H9 (cell line): ENCODE data around the gene SLC13A1. TPM values are rescaled to one million over a fixed set of nuclear protein-coding genes. Genes with fewer than 3 reads are reported as not detected.

ENCODE experiments used
- DNase-seq: peaks from one replicate; pipeline ENCODE4 v3.0.0-alpha.2; 2017
- H2AFZ ChIP-seq: one replicate; pipeline ENCODE4 v1.6.1; 2013; ENCODE audit warnings: mild to moderate bottlenecking, low read length, control low read depth, moderate library complexity
- H2AK5ac ChIP-seq: 2 replicates; pipeline ENCODE4 v1.6.1; 2013; ENCODE audit warnings: low read length, control low read depth, mixed read lengths; ENCODE audit not compliant: insufficient read length
- H2BK120ac ChIP-seq: one replicate; pipeline ENCODE4 v1.6.1; 2013; ENCODE audit warnings: low read depth, mild to moderate bottlenecking, low read length, control low read depth, inconsistent platforms; ENCODE audit not compliant: poor library complexity, severe bottlenecking
- H2BK12ac ChIP-seq: 2 replicates; pipeline ENCODE4 v1.6.1; 2013; ENCODE audit warnings: low read length, control low read depth, mixed read lengths, low read depth; ENCODE audit not compliant: insufficient read length
- H2BK15ac ChIP-seq: 2 replicates; pipeline ENCODE4 v1.6.1; 2013; ENCODE audit warnings: low read depth, low read length, control low read depth
- H2BK20ac ChIP-seq: one replicate; pipeline ENCODE4 v1.6.1; 2013; ENCODE audit warnings: low read depth, mild to moderate bottlenecking, low read length, control low read depth, inconsistent platforms; ENCODE audit not compliant: poor library complexity, severe bottlenecking
- H2BK5ac ChIP-seq: 2 replicates; pipeline ENCODE4 v1.6.1; 2013; ENCODE audit warnings: low read length, control low read depth, mixed read lengths; ENCODE audit not compliant: insufficient read length
- H3K14ac ChIP-seq: 2 replicates; pipeline ENCODE4 v1.6.1; 2013; ENCODE audit warnings: low read length, control low read depth; ENCODE audit not compliant: insufficient read depth
- H3K18ac ChIP-seq: 2 replicates; pipeline ENCODE4 v1.6.1; 2013; ENCODE audit warnings: low read depth, mild to moderate bottlenecking, mixed read lengths, low read length, control low read depth; ENCODE audit not compliant: insufficient read length
- H3K23ac ChIP-seq: 2 replicates; pipeline ENCODE4 v1.6.1; 2013; ENCODE audit warnings: low read length, control low read depth, mixed read lengths, low read depth; ENCODE audit not compliant: insufficient read length
- H3K23me2 ChIP-seq: 2 replicates; pipeline ENCODE4 v1.6.1; 2013; ENCODE audit warnings: low read depth, mild to moderate bottlenecking, mixed read lengths, low read length, control low read depth; ENCODE audit not compliant: insufficient read length, poor library complexity, severe bottlenecking
- H3K27ac ChIP-seq: 2 replicates; pipeline ENCODE4 v1.5.1; 2013; ENCODE audit warnings: low read length, control low read depth, mixed read lengths, low read depth; ENCODE audit not compliant: insufficient read length
- H3K27me3 ChIP-seq: 2 replicates; pipeline ENCODE4 v1.6.1; 2013; ENCODE audit warnings: low read length, control low read depth, inconsistent platforms; ENCODE audit not compliant: insufficient read depth
- H3K4ac ChIP-seq: 2 replicates; pipeline ENCODE4 v1.6.1; 2013; ENCODE audit warnings: low read depth, mild to moderate bottlenecking, control low read depth, inconsistent platforms, low read length, moderate library complexity
- H3K4me1 ChIP-seq: 2 replicates; pipeline ENCODE4 v1.6.1; 2013; ENCODE audit warnings: low read length, control low read depth, inconsistent platforms; ENCODE audit not compliant: insufficient read depth
- H3K4me2 ChIP-seq: 2 replicates; pipeline ENCODE4 v1.6.1; 2013; ENCODE audit warnings: low read length, control low read depth, mixed read lengths; ENCODE audit not compliant: insufficient read length, insufficient read depth
- H3K56ac ChIP-seq: 2 replicates; pipeline ENCODE4 v1.6.1; 2013; ENCODE audit warnings: low read depth, mild to moderate bottlenecking, mixed read lengths, low read length, control low read depth; ENCODE audit not compliant: insufficient read length
- H3K79me1 ChIP-seq: 2 replicates; pipeline ENCODE4 v1.6.1; 2013; ENCODE audit warnings: low read depth, mild to moderate bottlenecking, moderate library complexity, low read length, control low read depth, inconsistent platforms; ENCODE audit not compliant: insufficient read depth, poor library complexity, severe bottlenecking
- H3K79me2 ChIP-seq: 2 replicates; pipeline ENCODE4 v1.6.1; 2013; ENCODE audit warnings: low read length, control low read depth, inconsistent platforms; ENCODE audit not compliant: insufficient read depth
- H3K9ac ChIP-seq: 2 replicates; pipeline ENCODE4 v1.6.1; 2013; ENCODE audit warnings: low read length, control low read depth, mixed read lengths; ENCODE audit not compliant: insufficient read length; ENCODE audit errors: extremely low read depth
- H3K9me3 ChIP-seq: one replicate; pipeline ENCODE4 v1.6.1; 2013; ENCODE audit warnings: low read depth, low read length, inconsistent platforms; ENCODE audit not compliant: control insufficient read depth
- H3T11ph ChIP-seq: one replicate; pipeline ENCODE4 v1.6.1; 2013; ENCODE audit warnings: mild to moderate bottlenecking, low read length, control low read depth, inconsistent platforms
- H4K20me1 ChIP-seq: one replicate; pipeline ENCODE4 v1.6.1; 2013; ENCODE audit not compliant: control insufficient read depth, insufficient read length, insufficient read depth
- H4K5ac ChIP-seq: 2 replicates; pipeline ENCODE4 v1.6.1; 2013; ENCODE audit warnings: low read depth, mild to moderate bottlenecking, mixed read lengths, low read length, control low read depth; ENCODE audit not compliant: insufficient read length
- H4K8ac ChIP-seq: replicated peaks from 2 replicates; pipeline ENCODE4 v1.6.1; 2013; ENCODE audit warnings: low read length, control low read depth, mixed read lengths, low read depth; ENCODE audit not compliant: insufficient read length
- H4K91ac ChIP-seq: 2 replicates; pipeline ENCODE4 v1.6.1; 2013; ENCODE audit warnings: low read depth, mild to moderate bottlenecking, moderate library complexity, mixed read lengths, low read length, control low read depth; ENCODE audit not compliant: insufficient read length
- H3K27ac Mint-ChIP-seq, 3 experiments: 2 replicates in 2 of 3; 3 replicates in 1 of 3; pipeline ENCODE4 v1.8.0; 2020 to 2021; ENCODE audit warnings: mixed read lengths in 3 of 3, mild to moderate bottlenecking in 1 of 3, moderate library complexity in 1 of 3
- H3K27me3 Mint-ChIP-seq: 2 replicates; pipeline ENCODE4 v1.8.0; 2021; ENCODE audit warnings: low read depth, mild to moderate bottlenecking, moderate library complexity, mixed read lengths
- H3K36me3 Mint-ChIP-seq, 3 experiments: 2 replicates in 2 of 3; 3 replicates in 1 of 3; pipeline ENCODE4 v1.8.0; 2020 to 2021; ENCODE audit warnings: low read depth in 3 of 3, mixed read lengths in 3 of 3; ENCODE audit not compliant: insufficient read depth in 1 of 3
- H3K4me1 Mint-ChIP-seq, 2 experiments: 2 replicates each; pipeline ENCODE4 v1.8.0; 2020; ENCODE audit warnings: mixed read lengths in 2 of 2
- H3K4me3 Mint-ChIP-seq, 2 experiments: 2 replicates in 1 of 2; 3 replicates in 1 of 2; pipeline ENCODE4 v1.8.0; 2020 to 2021; ENCODE audit warnings: mild to moderate bottlenecking in 2 of 2, mixed read lengths in 2 of 2, moderate library complexity in 1 of 2
- H3K9me3 Mint-ChIP-seq, 2 experiments: 2 replicates in 1 of 2; 3 replicates in 1 of 2; pipeline ENCODE4 v1.8.0; 2020; ENCODE audit warnings: mild to moderate bottlenecking in 2 of 2, mixed read lengths in 2 of 2, moderate library complexity in 1 of 2
- WGBS: extraction: QIAGEN DNeasy Blood & Tissue Kit; methylation state at CpG from one replicate; pipeline ENCODE4 v1.1.7; 2013; ENCODE audit warnings: missing lambda C conversion rate, low lambda C conversion rate, mixed read lengths; ENCODE audit not compliant: insufficient read length; ENCODE audit errors: extremely low coverage; 5-methylcytosine and 5-hydroxymethylcytosine counted together
- total RNA-seq: library from RNA; stranded (reverse); gene quantifications from 2 replicates; pipeline ENCODE4 v1.2.1, GENCODE V29; 2021
- TF ChIP-seq, protein P1 (sequence below): fragments of 200-600 bp; sonication (generic); conservative IDR thresholded peaks from 3 replicates; pipeline ENCODE4 v1.8.0; 2021; ENCODE audit warnings: antibody characterized with exemption, mild to moderate bottlenecking

SLC13A1 gene
- total RNA-seq, 1 experiment from 2014 or later: not detected

DNA sequence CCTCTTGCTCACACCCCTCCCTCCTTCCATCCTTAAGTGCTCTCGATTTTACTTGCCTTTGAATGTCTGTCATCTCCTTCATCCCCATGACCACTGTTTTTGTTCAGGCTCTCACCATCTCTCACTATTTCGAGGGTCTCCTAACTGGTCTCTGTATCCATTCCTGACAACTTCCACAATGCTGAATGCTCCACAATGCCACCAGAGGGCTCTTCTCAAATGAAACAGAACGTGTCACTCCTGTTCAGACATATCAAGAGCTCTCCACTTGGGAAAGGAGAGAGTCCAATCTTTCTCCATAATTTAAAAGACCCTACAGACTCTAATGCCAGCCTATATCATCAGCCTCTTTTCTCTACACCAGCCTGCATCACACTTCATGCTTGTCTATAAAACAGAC, 9.0 kb upstream of the SLC13A1 start:
- Histone ChIP-seq H3K9ac (no peak overlapping the region), H3K4me1 (peaks cover 2% of the 10 kb centered on the region; the same call in 1 of the 2 replicates), H3K18ac (no peak overlapping the region), H4K91ac (no peak overlapping the region), H3K27me3 (no peaks in the 10 kb centered on the region), H2AK5ac (no peak overlapping the region), H2AFZ (no peak overlapping the region), H3K14ac (no peak overlapping the region), H3K79me1 (no peaks in the 10 kb centered on the region), H3K23ac (no peak overlapping the region), H3K27ac (no peak overlapping the region), H3K4me2 (no peak overlapping the region), H3K56ac (no peak overlapping the region), H3K4ac (no peak overlapping the region), H3T11ph (no peak overlapping the region), H4K5ac (no peak overlapping the region), H2BK5ac (no peak overlapping the region), H3K23me2 (no peaks in the 10 kb centered on the region), H3K9me3 (no peaks in the 10 kb centered on the region), H2BK15ac (no peak overlapping the region), H2BK12ac (no peak overlapping the region), H2BK120ac (no peak overlapping the region), H4K8ac (no peak overlapping the region), H2BK20ac (no peak overlapping the region), H3K79me2 (no peaks in the 10 kb centered on the region), H4K20me1 (no peaks in the 10 kb centered on the region)
- Mint-ChIP-seq H3K27me3 (no peaks in the 10 kb centered on the region), H3K4me3 (no peak overlapping the region), H3K27ac (no peak overlapping the region), H3K36me3 (no peaks in the 10 kb centered on the region), H3K9me3 (peaks cover 0 to 4% of the 10 kb centered on the region in 2 experiments; a peak in 1 of 5 replicates), H3K4me1 (peaks cover 26% of the 10 kb centered on the region in 2 experiments)
- TF ChIP-seq, protein P1, sequence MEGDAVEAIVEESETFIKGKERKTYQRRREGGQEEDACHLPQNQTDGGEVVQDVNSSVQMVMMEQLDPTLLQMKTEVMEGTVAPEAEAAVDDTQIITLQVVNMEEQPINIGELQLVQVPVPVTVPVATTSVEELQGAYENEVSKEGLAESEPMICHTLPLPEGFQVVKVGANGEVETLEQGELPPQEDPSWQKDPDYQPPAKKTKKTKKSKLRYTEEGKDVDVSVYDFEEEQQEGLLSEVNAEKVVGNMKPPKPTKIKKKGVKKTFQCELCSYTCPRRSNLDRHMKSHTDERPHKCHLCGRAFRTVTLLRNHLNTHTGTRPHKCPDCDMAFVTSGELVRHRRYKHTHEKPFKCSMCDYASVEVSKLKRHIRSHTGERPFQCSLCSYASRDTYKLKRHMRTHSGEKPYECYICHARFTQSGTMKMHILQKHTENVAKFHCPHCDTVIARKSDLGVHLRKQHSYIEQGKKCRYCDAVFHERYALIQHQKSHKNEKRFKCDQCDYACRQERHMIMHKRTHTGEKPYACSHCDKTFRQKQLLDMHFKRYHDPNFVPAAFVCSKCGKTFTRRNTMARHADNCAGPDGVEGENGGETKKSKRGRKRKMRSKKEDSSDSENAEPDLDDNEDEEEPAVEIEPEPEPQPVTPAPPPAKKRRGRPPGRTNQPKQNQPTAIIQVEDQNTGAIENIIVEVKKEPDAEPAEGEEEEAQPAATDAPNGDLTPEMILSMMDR: peak; percentile 56
- no CpG with 5 or more reads among the region's 3 CpGs for WGBS
- DNase-seq: no peak
